Tibial nerve (tissue), 4 donors: Measurements from ENCODE around the gene BOD1L1. TPM values are rescaled to one million over a fixed set of nuclear protein-coding genes. Genes with fewer than 3 reads are reported as not detected.

Source experiments
- DNase-seq, 2 donors: peaks; one replicate each; pipeline ENCODE4 v3.0.0-alpha.2; 2019; ENCODE audit warnings: low spot score in 2 of 2
- H3K27ac ChIP-seq, 4 donors: fragments of 200-600 bp; sonication (generic) in 3 of 4; one replicate each; pipeline ENCODE4 v1.5.1; 2017 to 2019; ENCODE audit warnings: mild to moderate bottlenecking in 1 of 4
- H3K27me3 ChIP-seq, 2 donors: fragments of 200-600 bp; sonication (generic) in 1 of 2; one replicate each; pipeline versions ENCODE4 v1.5.1 to v1.6.0; 2017 to 2019
- H3K36me3 ChIP-seq, 3 donors: fragments of 200-600 bp; sonication (generic); one replicate each; pipeline ENCODE4 v1.5.1; 2018 to 2019
- H3K4me1 ChIP-seq, 4 donors: fragments of 200-600 bp; sonication (generic) in 3 of 4; one replicate each; pipeline ENCODE4 v1.5.1; 2017 to 2019
- H3K4me3 ChIP-seq, 4 donors: fragments of 200-600 bp; sonication (generic) in 3 of 4; one replicate each; pipeline ENCODE4 v1.5.1; 2017 to 2019; ENCODE audit warnings: mild to moderate bottlenecking in 1 of 4, moderate library complexity in 1 of 4
- H3K9me3 ChIP-seq, 4 donors: fragments of 200-600 bp; sonication (generic) in 3 of 4; one replicate each; pipeline ENCODE4 v1.5.1; 2017 to 2019
- EP300 ChIP-seq, 2 donors: sonication (generic); formaldehyde crosslinking; IDR thresholded peaks; one replicate each; pipeline ENCODE4 v1.6.1; 2017; ENCODE audit warnings: antibody characterized with exemption in 2 of 2, mild to moderate bottlenecking in 1 of 2
- POLR2A ChIP-seq, 2 donors: fragments of 450-650 bp; IDR thresholded peaks; one replicate each; pipeline ENCODE4 v1.6.1; 2017; ENCODE audit warnings: antibody characterized with exemption in 2 of 2, mild to moderate bottlenecking in 2 of 2, moderate library complexity in 2 of 2
- WGBS, 2 donors: methylation state at CpG; one replicate each; pipeline ENCODE4 v1.1.5; 2018; 5-methylcytosine and 5-hydroxymethylcytosine counted together
- total RNA-seq, 4 donors: library from RNA; depleted of rRNA; stranded (reverse); fragments of >200 nt; gene quantifications; one replicate each; pipeline ENCODE4 v1.1.0, GENCODE V29; 2016
- TF ChIP-seq, protein P1 (sequence below), 5 experiments: fragments of 200-600 bp in 3 of 5; fragments of 450-650 bp in 2 of 5; sonication (generic) in 3 of 5; IDR thresholded peaks; one replicate each; pipeline ENCODE4 v1.5.1; 2016 to 2019; ENCODE audit warnings: antibody characterized with exemption in 5 of 5, mild to moderate bottlenecking in 3 of 5, moderate library complexity in 2 of 5

The BOD1L1 gene
- total RNA-seq, 4 donors from 2014 or later = 41.5 to 53.8 (median 47.8) TPM

DNA sequence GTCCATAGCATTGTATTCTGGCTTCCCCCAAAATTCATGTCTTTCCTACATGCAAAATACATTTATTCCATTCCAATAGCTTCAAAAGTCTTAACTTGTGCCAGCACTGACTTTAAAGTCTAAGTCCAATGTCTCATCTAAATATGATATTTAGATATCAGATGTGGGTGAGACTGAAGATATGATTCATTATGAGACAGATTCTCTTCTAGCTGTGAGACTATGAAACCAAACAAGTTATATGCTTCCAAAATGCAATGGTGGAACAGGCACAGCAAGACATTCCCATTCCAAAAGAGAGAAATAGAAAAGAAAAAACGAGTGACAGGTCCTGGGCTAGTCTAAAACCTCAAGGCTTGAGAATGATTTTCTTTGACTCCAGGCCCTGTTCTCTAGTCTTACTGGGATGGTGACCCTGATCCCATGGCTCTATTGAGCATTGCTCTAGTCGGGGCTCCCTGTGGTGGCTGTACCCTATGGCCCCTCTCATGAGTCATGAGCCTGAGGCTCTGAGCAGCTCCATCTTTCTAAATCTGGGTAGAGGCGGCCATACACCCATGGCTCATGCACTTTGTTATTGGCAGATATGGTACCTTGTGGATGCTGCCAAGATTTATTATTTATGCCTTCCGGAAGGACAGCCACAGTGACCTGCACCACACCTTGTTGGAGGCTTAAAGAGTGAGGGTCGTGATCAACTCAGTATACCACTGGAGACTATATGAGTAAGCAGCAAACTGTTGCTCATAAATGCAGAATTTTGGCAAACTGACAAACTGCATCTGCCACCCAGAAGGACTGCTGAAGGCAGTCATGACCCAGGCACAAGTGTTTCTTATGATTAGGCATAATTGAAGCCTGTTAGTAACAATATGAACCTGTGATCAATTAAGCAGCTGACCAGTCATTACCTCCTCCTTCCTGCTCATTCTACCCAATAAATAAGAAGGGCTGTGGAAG is 38.5 kb upstream of the BOD1L1 start:
- no peak for DNase-seq
- WGBS, 2 donors = 59 to 65% methylated on average over 5 of the region's 5 CpGs
- H3K4me1 ChIP-seq = no peaks in the 10 kb centered on the region

DNA sequence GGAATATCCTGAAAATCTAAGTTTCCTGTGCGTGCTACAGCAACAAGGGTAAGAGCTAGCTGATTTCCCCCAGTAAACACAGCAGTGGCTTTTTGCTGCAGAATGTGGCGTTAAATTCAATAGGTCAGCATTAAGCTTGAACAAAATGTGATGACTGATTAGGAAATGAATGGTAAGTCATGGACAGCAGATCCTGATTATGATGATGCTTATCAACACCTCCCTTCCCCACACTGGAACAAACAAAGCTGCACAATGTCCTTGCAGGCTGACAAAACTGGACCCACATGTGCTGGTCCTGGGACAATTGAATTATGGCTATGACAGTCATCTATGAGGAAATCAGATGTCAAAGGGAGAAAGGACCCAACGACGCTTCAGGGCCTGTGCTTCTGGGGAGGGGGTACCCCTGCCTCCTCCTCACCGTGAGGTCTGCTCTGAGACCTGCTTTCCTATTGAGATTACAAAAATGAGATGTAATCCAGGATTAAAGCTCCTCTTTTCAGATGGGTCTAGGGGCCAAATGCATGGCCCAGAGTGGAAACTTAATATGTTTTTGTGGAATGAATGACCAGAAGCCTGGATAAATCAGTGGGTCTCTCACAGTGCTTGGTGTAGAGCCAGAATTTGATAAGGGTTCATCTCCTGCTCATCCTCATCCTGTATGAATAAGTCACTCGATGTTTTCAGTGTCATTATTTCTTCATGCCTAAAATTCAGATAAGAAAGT is 32.0 kb upstream of the BOD1L1 start:
- WGBS, 2 donors = 74 to 75% methylated on average over 6 of the region's 6 CpGs
- Histone ChIP-seq H3K27ac (no peak overlapping the region), H3K4me3 (no peak overlapping the region), H3K27me3 (no peaks in the 10 kb centered on the region), H3K36me3 (no peaks in the 10 kb centered on the region), H3K9me3 (no peaks in the 10 kb centered on the region), H3K4me1 (peaks cover 0 to 14% (median 0%) of the 10 kb centered on the region in 4 donors)
- TF ChIP-seq EP300 (IDR thresholded peaks at IDR 0.05) (no peak), POLR2A (IDR thresholded peaks at IDR 0.05) (no peak)
- TF ChIP-seq, protein P1, sequence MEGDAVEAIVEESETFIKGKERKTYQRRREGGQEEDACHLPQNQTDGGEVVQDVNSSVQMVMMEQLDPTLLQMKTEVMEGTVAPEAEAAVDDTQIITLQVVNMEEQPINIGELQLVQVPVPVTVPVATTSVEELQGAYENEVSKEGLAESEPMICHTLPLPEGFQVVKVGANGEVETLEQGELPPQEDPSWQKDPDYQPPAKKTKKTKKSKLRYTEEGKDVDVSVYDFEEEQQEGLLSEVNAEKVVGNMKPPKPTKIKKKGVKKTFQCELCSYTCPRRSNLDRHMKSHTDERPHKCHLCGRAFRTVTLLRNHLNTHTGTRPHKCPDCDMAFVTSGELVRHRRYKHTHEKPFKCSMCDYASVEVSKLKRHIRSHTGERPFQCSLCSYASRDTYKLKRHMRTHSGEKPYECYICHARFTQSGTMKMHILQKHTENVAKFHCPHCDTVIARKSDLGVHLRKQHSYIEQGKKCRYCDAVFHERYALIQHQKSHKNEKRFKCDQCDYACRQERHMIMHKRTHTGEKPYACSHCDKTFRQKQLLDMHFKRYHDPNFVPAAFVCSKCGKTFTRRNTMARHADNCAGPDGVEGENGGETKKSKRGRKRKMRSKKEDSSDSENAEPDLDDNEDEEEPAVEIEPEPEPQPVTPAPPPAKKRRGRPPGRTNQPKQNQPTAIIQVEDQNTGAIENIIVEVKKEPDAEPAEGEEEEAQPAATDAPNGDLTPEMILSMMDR (IDR thresholded peaks at IDR 0.05) = no peak
- no peak for DNase-seq

More for the DNA sequence above, 38.5 kb upstream of the BOD1L1 start:
- Histone ChIP-seq H3K27me3 (no peaks in the 10 kb centered on the region), H3K4me3 (no peak overlapping the region), H3K9me3 (peaks cover 0 to 7% (median 0%) of the 10 kb centered on the region in 4 donors), H3K27ac (no peak overlapping the region), H3K36me3 (no peaks in the 10 kb centered on the region)
- TF ChIP-seq, protein P1 (IDR thresholded peaks at IDR 0.05) = no peak
- no peak for TF ChIP-seq POLR2A (IDR thresholded peaks at IDR 0.05)
- TF ChIP-seq EP300 (IDR thresholded peaks at IDR 0.05) = no peak

DNA sequence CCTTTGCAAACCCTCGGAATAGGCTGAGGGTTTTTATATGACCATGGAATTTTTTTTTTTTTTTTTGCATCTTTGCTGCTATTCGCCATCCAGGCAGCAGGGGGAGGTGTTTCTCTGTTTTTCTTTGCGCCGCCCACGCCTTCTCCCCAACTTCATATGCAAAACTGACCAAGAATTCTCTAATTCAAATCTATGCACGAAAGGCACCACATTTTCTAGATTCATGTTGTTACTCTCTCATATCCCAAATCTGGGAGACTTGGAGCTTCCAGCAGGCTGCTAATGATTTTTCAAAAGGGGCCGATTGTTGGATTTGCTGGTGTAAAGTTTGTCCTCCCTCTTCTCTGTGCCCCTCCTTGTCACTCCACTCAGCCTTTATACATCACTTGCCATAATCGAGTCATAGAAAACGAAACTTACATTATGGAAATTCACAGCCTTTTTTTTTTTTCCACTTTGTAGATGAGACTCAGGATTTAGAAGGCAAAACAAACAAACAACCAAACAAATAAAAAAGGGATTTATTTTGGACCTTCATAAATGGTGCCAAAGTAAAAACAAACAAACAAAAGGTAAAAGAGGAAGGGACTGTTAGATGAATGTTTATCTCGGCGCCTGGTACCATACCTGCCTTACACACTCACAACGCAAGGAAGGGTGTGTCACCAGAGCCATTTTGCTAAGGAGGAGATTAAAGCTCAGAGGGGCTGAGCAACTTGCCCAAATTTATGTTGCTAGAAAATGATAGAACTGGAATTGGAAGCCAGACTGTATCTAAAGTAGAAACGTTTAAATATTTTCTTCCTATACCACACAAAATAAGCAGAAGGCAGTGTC is 29.3 kb upstream of the BOD1L1 start:
- Histone ChIP-seq H3K9me3 (no peaks in the 10 kb centered on the region), H3K27ac (no peak overlapping the region), H3K4me1 (peaks cover 0 to 21% (median 0%) of the 10 kb centered on the region in 4 donors), H3K36me3 (no peaks in the 10 kb centered on the region), H3K4me3 (peak overlapping the region in 2 of 4 donors; percentile 20 to 40), H3K27me3 (no peaks in the 10 kb centered on the region)
- peak; percentile 45 to 66 for DNase-seq
- TF ChIP-seq, protein P1 (IDR thresholded peaks at IDR 0.05) = peak; percentile 64 to 75 (median 67)
- TF ChIP-seq EP300 (IDR thresholded peaks at IDR 0.05) = no peak
- 16 to 18% methylated on average over 13 of the region's 13 CpGs for WGBS, 2 donors

DNA sequence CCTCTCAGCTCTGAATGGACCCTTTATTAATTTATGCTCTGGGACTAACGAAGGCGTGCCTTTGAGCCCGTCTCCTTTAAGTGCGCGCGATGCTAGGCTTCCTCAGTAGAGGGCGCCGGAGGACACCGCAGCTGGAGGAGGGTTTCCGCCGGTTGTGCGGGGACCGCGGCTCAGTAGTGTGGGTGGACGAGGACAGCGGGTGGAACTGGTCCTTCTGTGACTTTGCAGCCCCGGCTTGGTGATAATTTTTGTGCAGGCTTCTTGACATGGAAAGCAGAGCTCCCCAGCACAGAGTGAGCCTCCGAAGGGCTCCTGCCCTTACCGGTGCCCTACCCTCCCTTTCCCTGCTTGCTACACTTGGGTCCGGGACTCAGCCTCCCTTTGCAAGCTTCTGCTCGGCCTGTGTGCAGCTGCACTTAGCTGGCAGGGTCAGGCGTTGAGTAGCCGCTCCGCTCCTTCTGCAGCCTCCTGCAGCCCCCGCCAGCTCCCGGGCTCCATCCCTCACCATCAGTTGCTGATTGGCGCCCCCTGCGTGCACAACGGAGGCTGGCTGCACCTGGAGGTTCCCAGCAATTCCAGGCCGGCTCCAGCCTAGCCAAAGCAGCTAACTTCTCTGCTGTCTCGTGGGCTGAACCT is 26.8 kb upstream of the BOD1L1 start:
- peak overlapping the region in 2 of 4 donors; percentile 20 to 59 for H3K27ac ChIP-seq
- peaks cover 0 to 21% (median 0%) of the 10 kb centered on the region in 4 donors for H3K4me1 ChIP-seq
- WGBS, 2 donors = 1 to 2% methylated on average over 30 to 31 of the region's 31 CpGs
- H3K27me3 ChIP-seq = no peaks in the 10 kb centered on the region
- H3K36me3 ChIP-seq = no peaks in the 10 kb centered on the region
- DNase-seq = peak; percentile 73 to 83
- TF ChIP-seq POLR2A (IDR thresholded peaks at IDR 0.05) = no peak
- no peak for TF ChIP-seq EP300 (IDR thresholded peaks at IDR 0.05)
- TF ChIP-seq, protein P1 (IDR thresholded peaks at IDR 0.05) = peak; percentile 68 to 84 (median 78)
- H3K4me3 ChIP-seq = peak overlapping the region; percentile 25 to 61 (median 42)
- H3K9me3 ChIP-seq = no peaks in the 10 kb centered on the region
